ENCODE results near the gene SMAD2. TPM values are rescaled to one million over a fixed set of nuclear protein-coding genes. Genes with fewer than 3 reads are reported as not detected.

SMAD2 gene
- total and polyA plus RNA-seq, 2 experiments from 2014 or later: 58.5 to 108 TPM

- Histone ChIP-seq H3K79me2 (no peaks in the 10 kb centered on the region), H3K9me2 (replicated peaks; ENCODE audit: insufficient read depth) (no peaks in the 10 kb centered on the region), H2AFZ (no peak overlapping the region), H3K4me2 (no peak overlapping the region), H3K36me3 (replicated peaks; ENCODE audit: insufficient read depth, low read depth) (no peaks in the 10 kb centered on the region), H3K27me3 (no peaks in the 10 kb centered on the region), H3K4me1 (ENCODE audit: insufficient read depth) (no peaks in the 10 kb centered on the region), H3K4me3 (no peak overlapping the region), H3K9me3 (ENCODE audit: low read depth) (peaks cover under 1% of the 10 kb centered on the region), H3K27ac (no peak overlapping the region), H4K20me1 (ENCODE audit: insufficient read depth, poor library complexity, severe bottlenecking) (no peaks in the 10 kb centered on the region)
- no peak for DNase-seq (ENCODE audit: low spot score)
- WGBS (ENCODE audit: low lambda C conversion rate, missing lambda C conversion rate): 94% methylated on average over 11 of the region's 11 CpGs
- TF ChIP-seq EZH2 (IDR thresholded peaks at IDR 0.05; ENCODE audit: borderline replicate concordance) (no peak), CTCF (IDR thresholded peaks at IDR 0.05; ENCODE audit: poor library complexity) (no peak), EZH2phosphoT487 (IDR thresholded peaks at IDR 0.05; ENCODE audit: low read depth, severe bottlenecking, unreplicated experiment) (no peak)
These were observed 150.3 kb downstream of the SMAD2 start for GRCh38 chr18:47780011-47780725.

- H2AFZ ChIP-seq: no peak overlapping the region
- 86% methylated on average over 3 of the region's 3 CpGs for WGBS (ENCODE audit: low lambda C conversion rate, missing lambda C conversion rate)
These were observed 151.1 kb downstream of the SMAD2 start for GRCh38 chr18:47779381-47779780.

GRCh38 chr18:47777626-47778025 lies 152.8 kb downstream of the SMAD2 start:
- DNase-seq (ENCODE audit: low spot score): no peak
- Histone ChIP-seq H3K79me2 (no peaks in the 10 kb centered on the region), H3K36me3 (replicated peaks; ENCODE audit: insufficient read depth, low read depth) (no peaks in the 10 kb centered on the region), H3K9me3 (ENCODE audit: low read depth) (no peaks in the 10 kb centered on the region), H3K27me3 (no peaks in the 10 kb centered on the region), H3K9me2 (replicated peaks; ENCODE audit: insufficient read depth) (no peaks in the 10 kb centered on the region), H3K4me2 (no peak overlapping the region), H4K20me1 (ENCODE audit: insufficient read depth, poor library complexity, severe bottlenecking) (no peaks in the 10 kb centered on the region), H2AFZ (no peak overlapping the region), H3K4me1 (ENCODE audit: insufficient read depth) (no peaks in the 10 kb centered on the region), H3K4me3 (no peak overlapping the region), H3K27ac (no peak overlapping the region)
- WGBS (ENCODE audit: low lambda C conversion rate, missing lambda C conversion rate): 93% methylated on average over 2 of the region's 2 CpGs
- TF ChIP-seq EZH2 (IDR thresholded peaks at IDR 0.05; ENCODE audit: borderline replicate concordance) (no peak), EZH2phosphoT487 (IDR thresholded peaks at IDR 0.05; ENCODE audit: low read depth, severe bottlenecking, unreplicated experiment) (no peak), CTCF (IDR thresholded peaks at IDR 0.05; ENCODE audit: poor library complexity) (no peak)

More at GRCh38 chr18:47779381-47779780, 151.1 kb downstream of the SMAD2 start:
- Histone ChIP-seq H3K27ac (no peak overlapping the region), H3K4me3 (no peak overlapping the region), H3K27me3 (no peaks in the 10 kb centered on the region), H3K4me2 (no peak overlapping the region), H4K20me1 (ENCODE audit: insufficient read depth, poor library complexity, severe bottlenecking) (no peaks in the 10 kb centered on the region), H3K36me3 (replicated peaks; ENCODE audit: insufficient read depth, low read depth) (no peaks in the 10 kb centered on the region), H3K79me2 (no peaks in the 10 kb centered on the region), H3K9me3 (ENCODE audit: low read depth) (no peaks in the 10 kb centered on the region), H3K4me1 (ENCODE audit: insufficient read depth) (no peaks in the 10 kb centered on the region), H3K9me2 (replicated peaks; ENCODE audit: insufficient read depth) (no peaks in the 10 kb centered on the region)
- no peak for TF ChIP-seq EZH2phosphoT487 (IDR thresholded peaks at IDR 0.05; ENCODE audit: low read depth, severe bottlenecking, unreplicated experiment)
- TF ChIP-seq CTCF (IDR thresholded peaks at IDR 0.05; ENCODE audit: poor library complexity): no peak
- TF ChIP-seq EZH2 (IDR thresholded peaks at IDR 0.05; ENCODE audit: borderline replicate concordance): no peak
- no peak for DNase-seq (ENCODE audit: low spot score)
